ENCODE measurements around the gene RFT1.

- no peak for TF ChIP-seq AFF4 (CRISPR knock-in tag; IDR thresholded peaks at IDR 0.05; ENCODE audit: borderline replicate concordance)
- no peak for TF ChIP-seq ZNF281 (CRISPR knock-in tag; IDR thresholded peaks at IDR 0.05)
- TF ChIP-seq IRF2 (CRISPR knock-in tag; IDR thresholded peaks at IDR 0.05; ENCODE audit: borderline replicate concordance, low read depth), result no peak
Observed at GRCh38 chr3:53114412-53115074, 15.7 kb downstream of the RFT1 start.

All from WTC11 (cell line).